GM11168 (cell line): Measurements from ENCODE around the gene BMP10.

ENCODE experiments used
- in situ Hi-C: fragments of 300-500 bp; cut with MboI; formaldehyde crosslinking; loops from one replicate; pipeline ENCODE4 v1.12.0; 2022; ENCODE audit warnings: low sequenced_read_pairs; ENCODE audit not compliant: unreplicated experiment

Gene BMP10

DNA sequence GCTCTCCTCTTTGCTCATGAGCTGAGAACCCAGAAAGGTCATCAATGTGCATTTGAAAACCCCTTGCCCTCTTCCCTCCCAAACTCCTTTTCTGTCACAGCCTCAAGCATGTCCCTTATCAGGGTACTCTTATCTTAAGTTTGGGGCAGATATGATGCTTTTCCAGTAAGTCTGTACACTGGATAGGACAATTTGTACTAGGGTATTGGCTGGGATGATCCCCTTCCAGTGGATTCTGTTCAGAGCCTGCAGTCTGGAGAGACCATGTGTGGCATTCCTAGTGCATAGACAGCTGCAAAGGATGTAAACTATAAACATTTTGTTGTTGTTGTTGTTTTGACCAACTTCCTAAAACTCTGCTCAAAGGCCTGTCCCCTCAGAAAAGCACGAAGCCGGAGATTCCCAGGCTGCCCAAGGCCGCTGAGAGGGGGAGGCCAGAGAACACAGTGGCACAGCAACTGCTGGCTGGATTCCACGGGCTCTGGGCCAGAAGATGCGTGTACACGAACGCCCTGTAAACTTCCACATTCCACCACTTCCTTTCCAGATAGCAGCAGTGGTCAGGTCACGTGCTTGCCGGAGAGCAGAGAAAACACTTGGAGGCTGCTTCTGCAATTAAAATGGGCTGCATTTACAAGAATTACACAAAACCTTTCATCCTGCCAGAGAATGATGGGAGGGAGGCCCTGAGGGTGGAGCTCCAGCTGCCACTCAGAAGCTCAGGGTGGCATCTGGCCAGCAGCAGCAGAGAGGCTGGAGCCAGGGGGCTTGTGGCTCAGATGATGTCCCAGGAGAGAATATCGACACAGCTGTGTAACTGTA lies 42.1 kb downstream of the BMP10 start:
- in situ Hi-C loops, result no loop called here

DNA sequence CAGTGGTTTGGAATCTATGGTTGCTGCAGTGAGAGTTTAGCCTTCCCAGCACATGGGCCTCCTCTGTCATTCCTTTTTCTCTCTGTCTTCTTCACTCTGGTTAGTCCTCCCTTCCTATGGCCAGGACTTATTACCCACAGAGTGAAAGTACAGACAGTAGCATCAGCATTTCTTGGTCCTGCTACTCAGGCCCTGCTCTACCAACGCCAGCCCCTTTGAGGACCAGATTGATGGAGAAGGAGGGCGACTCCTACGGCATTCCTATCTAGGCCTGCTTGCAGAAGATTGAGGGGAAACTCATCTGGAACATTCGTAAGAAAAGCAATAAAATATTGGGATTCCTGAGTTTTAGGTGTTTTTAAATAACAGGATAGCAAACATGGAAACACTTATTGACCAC lies 43.5 kb downstream of the BMP10 start:
- in situ Hi-C loops, result no loop called here

DNA sequence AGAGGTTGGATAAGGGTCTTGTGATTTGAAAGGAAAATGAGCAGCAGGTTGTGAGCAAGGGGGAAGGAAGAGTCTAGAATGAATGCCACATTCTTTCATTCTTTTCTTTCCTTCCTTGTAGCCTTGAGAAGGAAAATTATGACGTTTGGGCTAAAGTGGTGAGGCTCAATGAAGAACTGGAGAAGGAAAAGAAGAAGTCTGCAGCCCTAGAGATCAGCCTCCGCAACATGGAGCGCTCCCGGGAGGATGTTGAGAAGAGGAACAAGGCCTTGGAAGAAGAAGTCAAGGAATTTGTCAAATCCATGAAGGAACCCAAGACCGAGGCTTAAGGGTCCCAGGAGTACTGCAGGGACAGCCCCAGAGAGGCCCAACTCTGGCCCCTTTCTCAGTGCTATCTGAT lies 45.3 kb downstream of the BMP10 start:
- in situ Hi-C loops, result no loop called here

DNA sequence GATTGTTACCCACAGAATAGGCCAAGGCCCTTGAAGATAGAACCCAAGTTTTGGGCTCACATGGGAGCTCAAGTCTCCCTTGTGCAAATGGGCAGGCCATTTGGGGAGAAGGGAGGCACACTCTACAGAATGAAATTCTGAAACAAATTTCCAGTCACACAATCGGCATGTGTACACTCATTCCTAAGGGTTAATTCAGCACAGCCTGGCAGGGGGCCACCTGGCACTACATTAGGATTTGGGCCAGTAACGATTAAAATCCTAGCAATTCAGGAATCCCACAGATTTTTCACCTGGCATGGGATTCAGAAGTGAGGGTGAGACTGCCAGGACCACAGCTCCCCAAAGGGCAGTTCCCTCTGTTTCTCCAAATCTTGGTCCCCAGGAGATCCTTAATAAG lies 46.4 kb downstream of the BMP10 start:
- in situ Hi-C loops, result no loop called here

DNA sequence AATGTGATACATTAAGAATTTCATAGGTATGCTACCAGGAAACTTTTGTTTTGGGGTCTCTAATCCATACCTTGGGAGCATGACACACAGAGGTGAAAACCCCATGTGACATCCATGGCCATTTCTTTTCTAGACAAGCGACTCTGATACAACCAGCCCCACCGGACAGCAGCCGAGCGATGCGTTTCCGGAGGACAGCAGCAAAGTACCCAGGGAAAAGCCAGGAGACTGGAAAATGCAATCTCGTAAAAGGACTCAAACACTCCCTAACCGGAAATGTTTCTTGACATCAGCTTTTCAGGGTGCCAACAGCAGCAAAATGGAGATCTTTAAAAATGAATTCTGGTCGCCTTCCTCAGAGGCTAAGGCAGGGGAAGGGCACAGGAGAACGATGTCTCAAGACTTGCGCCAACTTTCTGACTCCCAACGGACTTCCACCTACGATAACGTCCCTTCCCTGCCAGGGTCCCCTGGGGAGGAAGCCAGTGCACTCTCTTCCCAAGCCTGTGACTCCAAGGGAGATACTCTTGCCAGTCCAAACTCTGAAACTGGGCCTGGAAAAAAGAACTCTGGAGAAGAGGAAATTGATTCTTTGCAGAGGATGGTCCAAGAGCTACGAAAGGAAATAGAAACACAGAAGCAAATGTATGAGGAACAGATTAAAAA lies 48.9 kb downstream of the BMP10 start:
- in situ Hi-C loops, result no loop called here

DNA sequence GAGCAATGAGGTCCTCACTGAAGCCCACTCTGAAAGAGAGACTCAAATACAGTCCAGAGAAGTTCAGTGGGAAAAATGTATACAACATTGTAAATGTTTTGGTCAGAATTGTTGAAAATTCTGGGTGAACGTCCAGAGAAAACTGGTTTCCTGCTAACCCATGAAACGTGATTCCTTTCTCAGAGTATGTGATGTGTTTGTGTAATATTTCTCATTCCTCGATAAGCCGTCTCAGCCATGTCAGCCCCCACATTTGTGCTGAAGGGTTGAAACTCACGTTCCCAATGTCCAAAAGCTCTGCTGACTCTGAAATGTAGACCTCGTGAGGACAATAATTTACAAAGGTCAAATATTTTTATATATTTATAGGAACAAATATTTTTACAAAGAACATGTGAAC lies 51.6 kb downstream of the BMP10 start:
- in situ Hi-C loops, result no loop called here

DNA sequence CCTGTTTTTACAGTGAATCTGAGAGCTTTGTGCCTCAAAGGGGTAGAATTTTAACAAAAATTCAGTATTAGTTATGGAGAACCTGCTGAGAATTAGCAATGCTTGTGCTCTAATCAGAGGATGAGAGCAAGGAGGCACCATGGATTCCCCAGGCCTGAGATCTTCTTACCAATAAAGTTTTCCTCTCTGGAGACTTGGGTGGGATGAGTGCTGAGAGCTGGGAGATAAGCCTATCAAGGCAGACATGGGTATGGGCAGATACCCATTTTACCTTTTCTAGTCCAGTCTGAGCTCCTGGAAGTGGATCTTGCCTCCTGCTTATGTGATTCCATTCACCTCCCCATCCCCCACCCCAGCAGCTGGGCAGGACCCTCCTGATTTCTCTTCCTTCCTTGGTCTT lies 53.9 kb downstream of the BMP10 start:
- in situ Hi-C loops, result no loop called here
